ENCODE results near the gene EYA4.

The EYA4 gene

GRCh38 chr6:133315811-133316210, 74.7 kb downstream of the EYA4 start:
- Histone ChIP-seq H3K9me3 (ENCODE audit: control insufficient read depth, insufficient read depth, low read depth, low read length) (no peaks in the 10 kb centered on the region), H3K36me3 (ENCODE audit: control insufficient read depth in 2 of 2, insufficient read depth in 1 of 2, low read length in 2 of 2) (no peaks in the 10 kb centered on the region), H3K4me3 (ENCODE audit: low read depth, low read length) (no peak overlapping the region), H3K4me1 (ENCODE audit: control insufficient read depth, insufficient read depth, low read length) (peaks cover 11% of the 10 kb centered on the region; the same call in 1 of the 2 replicates), H3K27ac (ENCODE audit: extremely low read depth, low read depth, low read length) (no peak overlapping the region)
- TF ChIP-seq YY1 (tag by site-specific recombination; IDR thresholded peaks at IDR 0.05) (no peak), RBAK (tag by site-specific recombination; IDR thresholded peaks at IDR 0.05) (no peak), ZFP69B (tag by site-specific recombination; IDR thresholded peaks at IDR 0.05) (no peak), ZNF37A (tag by site-specific recombination; IDR thresholded peaks at IDR 0.05) (no peak), ZNF449 (tag by site-specific recombination; IDR thresholded peaks at IDR 0.05) (peak; percentile 47; the same call in 1 of the 2 replicates)
- ChIA-PET POLR2A (no interaction called here), CTCF (interaction anchor here (0.7 kb wide), 1 partner anchor 113 kb away, joined by 3 read pairs; no protein-coding TSS in a partner anchor)

- ChIA-PET CTCF (interaction anchor here (0.7 kb wide), 1 partner anchor 13 kb away, joined by 4 read pairs; no protein-coding TSS in a partner anchor), POLR2A (no interaction called here)
- Histone ChIP-seq H3K9me3 (ENCODE audit: control insufficient read depth, insufficient read depth, low read depth, low read length) (no peaks in the 10 kb centered on the region), H3K4me1 (ENCODE audit: control insufficient read depth, insufficient read depth, low read length) (peaks cover 9% of the 10 kb centered on the region; the same call in 1 of the 2 replicates), H3K36me3 (ENCODE audit: control insufficient read depth in 2 of 2, insufficient read depth in 1 of 2, low read length in 2 of 2) (no peaks in the 10 kb centered on the region), H3K27ac (ENCODE audit: extremely low read depth, low read depth, low read length) (no peak overlapping the region), H3K4me3 (ENCODE audit: low read depth, low read length) (no peak overlapping the region)
- peak; percentile 65 for TF ChIP-seq EGR2 (tag by site-specific recombination; IDR thresholded peaks at IDR 0.05; ENCODE audit: low read depth)
- TF ChIP-seq ZNF768 (tag by site-specific recombination; IDR thresholded peaks at IDR 0.05): no peak
- TF ChIP-seq ZNF366 (tag by site-specific recombination; conservative IDR thresholded peaks at IDR 0.05): peak; percentile 64
- peak; percentile 41 for TF ChIP-seq ZFHX2 (tag by site-specific recombination; conservative IDR thresholded peaks at IDR 0.05)
- TF ChIP-seq ZNF335 (tag by site-specific recombination; conservative IDR thresholded peaks at IDR 0.05): no peak
Measured at GRCh38 chr6:133317704-133318103, 76.5 kb downstream of the EYA4 start.

- peaks cover 38% of the 10 kb centered on the region for H3K4me1 ChIP-seq (ENCODE audit: control insufficient read depth, insufficient read depth, low read length)
- H3K27ac ChIP-seq (ENCODE audit: extremely low read depth, low read depth, low read length): no peak overlapping the region
- H3K36me3 ChIP-seq (ENCODE audit: control insufficient read depth in 2 of 2, insufficient read depth in 1 of 2, low read length in 2 of 2): no peaks in the 10 kb centered on the region
- POLR2A ChIA-PET: no interaction called here
- H3K4me3 ChIP-seq (ENCODE audit: low read depth, low read length): no peak overlapping the region
- no peaks in the 10 kb centered on the region for H3K9me3 ChIP-seq (ENCODE audit: control insufficient read depth, insufficient read depth, low read depth, low read length)
- CTCF ChIA-PET: interaction anchor here (0.6 kb wide), 1 partner anchor 182 kb away, joined by 4 read pairs; no protein-coding TSS in a partner anchor
- peak; percentile 61; the same call in 1 of the 2 replicates for TF ChIP-seq ZNF639 (tag by site-specific recombination; IDR thresholded peaks at IDR 0.05)
- TF ChIP-seq ZNF24 (tag by site-specific recombination; IDR thresholded peaks at IDR 0.05): peak; percentile 56; the same call in 1 of the 2 replicates
- peak; percentile 98 for TF ChIP-seq ZNF600 (tag by site-specific recombination; IDR thresholded peaks at IDR 0.05)
- no peak for TF ChIP-seq ZNF513 (tag by site-specific recombination; IDR thresholded peaks at IDR 0.05)
- 0 out of 2 replicates have a peak, but pooled peaks have one; percentile 20 for TF ChIP-seq ZNF335 (tag by site-specific recombination; conservative IDR thresholded peaks at IDR 0.05)
- no peak for TF ChIP-seq ZNF26 (tag by site-specific recombination; IDR thresholded peaks at IDR 0.05)
- no peak for TF ChIP-seq ZNF843 (tag by site-specific recombination; IDR thresholded peaks at IDR 0.05)
- no peak for TF ChIP-seq ZSCAN16 (tag by site-specific recombination; IDR thresholded peaks at IDR 0.05)
- TF ChIP-seq BCL11B (tag by site-specific recombination; IDR thresholded peaks at IDR 0.05; ENCODE audit: low read depth): no peak
- peak; percentile 45; the same call in 1 of the 2 replicates for TF ChIP-seq TRIM28 (IDR thresholded peaks at IDR 0.05; ENCODE audit: borderline replicate concordance, low read length)
- TF ChIP-seq SP7 (tag by site-specific recombination; IDR thresholded peaks at IDR 0.05): peak; percentile 52; the same call in 1 of the 2 replicates
- TF ChIP-seq PRDM10 (tag by site-specific recombination; IDR thresholded peaks at IDR 0.05): peak; percentile 57
Measured at GRCh38 chr6:133326584-133326983, 85.4 kb downstream of the EYA4 start.
